GM21381 (cell line): Measurements from ENCODE around the gene DLG3.
"Not testable (repeated sequence)": the region's sequence is repeated elsewhere in the genome, so short reads cannot be mapped to it uniquely, and the experiment has no call there.

ENCODE experiments used
- ATAC-seq: cut with Tn5 transposase; IDR thresholded peaks from one replicate; pipeline ENCODE4 v1.9.1; 2021; ENCODE audit warnings: mild to moderate bottlenecking, moderate library complexity; ENCODE audit not compliant: unreplicated experiment

The DLG3 gene

DNA sequence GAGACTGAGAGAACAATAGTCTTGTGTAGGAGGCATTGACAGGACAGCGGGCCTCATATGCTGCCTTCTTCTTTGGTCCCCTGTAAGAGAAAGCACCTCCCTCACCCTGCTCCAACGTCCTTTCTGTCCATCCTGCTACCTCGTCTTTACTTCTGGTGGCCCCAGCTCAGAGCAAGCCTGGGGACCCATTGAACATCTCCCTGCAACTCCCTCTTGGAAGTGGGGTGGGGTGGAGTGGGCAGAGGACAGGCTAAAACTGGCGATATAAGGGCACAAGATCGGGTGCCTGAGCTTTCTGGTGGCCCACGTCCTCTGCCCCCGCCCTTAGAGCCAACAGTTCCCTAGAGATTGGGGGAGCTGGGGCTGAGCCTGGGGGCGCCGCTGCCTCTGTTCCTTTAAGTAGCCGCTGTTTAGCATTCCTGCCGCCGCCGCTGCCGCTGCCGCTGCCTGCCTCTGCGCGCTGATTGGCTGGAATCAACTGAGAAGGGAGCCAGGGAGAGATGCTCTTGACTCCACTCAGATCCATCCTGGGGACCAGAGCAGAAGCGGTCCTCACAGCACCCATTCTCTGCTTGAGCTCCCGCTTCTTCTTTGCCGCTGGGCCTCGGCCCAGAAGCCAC is at the start of gene DLG3:
Gene DLG3 (plus strand): TSS at position 510 of the 620 bp plus-strand sequence. CDS start 367 bp downstream, outside the sequence.
- ATAC-seq: no peak

DNA sequence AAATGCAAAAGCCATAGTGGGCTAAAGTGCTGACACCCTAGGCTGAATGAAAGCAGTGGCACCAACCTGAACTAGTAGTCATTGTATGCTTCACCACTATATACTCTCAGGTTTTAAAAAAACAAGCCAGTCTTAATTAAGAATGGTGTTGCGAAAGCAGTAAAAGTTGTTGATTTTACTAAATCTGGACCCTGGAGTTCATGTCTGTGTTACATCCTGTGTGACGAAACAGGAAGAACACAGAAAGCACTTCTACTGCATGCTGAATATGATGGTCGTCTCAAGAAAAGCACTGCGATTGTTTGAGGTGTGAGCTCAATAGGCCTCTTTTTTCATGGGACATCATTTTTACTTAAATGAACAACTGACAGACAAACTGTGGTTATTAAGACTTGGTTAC is 45.7 kb upstream of the DLG3 start:
- ATAC-seq: no peak

DNA sequence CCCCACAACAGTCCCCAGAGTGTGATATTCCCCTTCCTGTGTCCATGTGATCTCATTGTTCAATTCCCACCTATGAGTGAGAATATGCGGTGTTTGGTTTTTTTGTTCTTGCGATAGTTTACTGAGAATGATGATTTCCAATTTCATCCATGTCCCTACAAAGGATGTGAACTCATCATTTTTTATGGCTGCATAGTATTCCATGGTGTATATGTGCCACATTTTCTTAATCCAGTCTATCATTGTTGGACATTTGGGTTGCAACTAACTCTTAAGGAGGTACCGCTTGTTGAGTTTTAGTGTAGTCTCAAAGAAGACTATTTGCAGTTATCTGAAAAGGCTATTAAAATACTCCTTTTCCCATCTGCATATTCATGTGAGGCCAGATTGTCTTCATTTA is 44.5 kb upstream of the DLG3 start:
- ATAC-seq: not testable (repeated sequence)

DNA sequence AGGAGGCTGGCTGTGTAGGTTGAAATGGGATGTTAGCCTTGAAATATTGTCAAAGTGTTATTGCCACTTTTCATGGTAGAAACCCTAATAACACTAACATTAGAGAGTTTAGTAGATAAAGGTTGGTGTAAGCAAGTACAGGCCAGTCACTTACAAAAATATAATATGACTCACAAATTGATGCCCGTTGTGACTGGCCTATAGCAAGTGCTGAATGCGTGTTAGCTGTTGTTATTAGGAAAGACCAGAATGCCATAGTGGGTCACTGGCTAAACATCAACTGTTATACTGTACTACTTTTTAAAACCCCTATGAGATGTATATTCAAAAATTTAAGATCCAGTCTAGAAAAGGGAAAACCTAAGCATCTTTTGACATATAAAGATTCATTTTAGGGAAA is 41.9 kb upstream of the DLG3 start:
- no peak for ATAC-seq

DNA sequence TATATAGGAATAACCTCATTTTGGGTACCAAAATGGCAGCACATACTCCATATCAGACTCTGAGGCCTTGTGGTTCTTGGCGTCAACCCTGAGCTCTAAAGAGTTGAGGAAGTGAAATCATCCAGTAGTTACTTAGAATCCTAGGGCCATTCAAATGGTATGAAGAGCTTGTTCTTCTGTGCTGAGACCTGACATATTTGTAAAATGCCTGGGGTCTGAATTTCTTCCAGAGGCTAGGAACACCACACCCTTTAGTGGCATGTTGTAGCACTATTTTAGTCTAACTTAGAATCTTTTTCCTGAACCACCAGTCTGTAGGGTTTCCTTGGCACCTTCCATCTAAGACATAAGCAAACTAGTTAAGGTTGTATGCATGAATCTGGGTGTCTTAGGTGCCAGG is 39.6 kb upstream of the DLG3 start:
- ATAC-seq: no peak

DNA sequence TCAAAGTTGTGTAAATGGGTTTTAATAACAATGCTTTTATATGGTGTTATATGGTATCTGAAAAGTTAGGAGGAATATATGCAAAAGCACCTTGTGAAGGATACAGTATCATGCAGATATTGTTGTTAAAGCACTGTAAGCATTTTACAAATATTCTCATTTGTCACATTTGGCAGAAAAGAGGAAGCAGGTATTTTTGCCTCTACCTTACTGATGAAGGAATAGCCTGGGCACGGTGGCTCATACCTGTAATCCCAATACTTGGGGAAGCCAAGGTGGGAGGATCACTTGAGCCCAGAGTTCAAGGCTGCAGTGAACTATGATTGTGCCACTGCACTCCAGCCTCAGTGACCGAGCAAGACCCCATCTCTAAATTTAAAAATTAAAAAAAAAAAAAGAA is 33.7 kb upstream of the DLG3 start:
- ATAC-seq: no peak

DNA sequence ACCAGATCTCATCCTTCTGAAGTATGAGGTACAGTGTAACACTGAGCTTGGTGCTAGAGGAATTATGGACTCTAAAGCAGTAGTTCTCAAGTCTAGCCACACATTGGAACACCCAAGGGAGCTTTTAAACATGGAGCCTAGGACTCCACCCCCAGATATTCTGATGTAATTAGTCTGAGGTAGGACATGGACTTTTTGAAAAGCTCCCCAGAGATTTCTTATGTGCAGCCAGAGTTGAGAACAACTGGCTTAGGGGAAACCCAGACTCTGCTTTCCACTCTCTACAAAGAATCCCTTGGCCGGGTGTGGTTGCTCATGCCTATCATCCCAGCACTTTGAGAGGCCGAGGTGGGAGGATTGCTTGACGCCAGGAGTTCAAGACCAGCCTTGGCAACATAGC is 33.2 kb upstream of the DLG3 start:
- ATAC-seq: no peak

DNA sequence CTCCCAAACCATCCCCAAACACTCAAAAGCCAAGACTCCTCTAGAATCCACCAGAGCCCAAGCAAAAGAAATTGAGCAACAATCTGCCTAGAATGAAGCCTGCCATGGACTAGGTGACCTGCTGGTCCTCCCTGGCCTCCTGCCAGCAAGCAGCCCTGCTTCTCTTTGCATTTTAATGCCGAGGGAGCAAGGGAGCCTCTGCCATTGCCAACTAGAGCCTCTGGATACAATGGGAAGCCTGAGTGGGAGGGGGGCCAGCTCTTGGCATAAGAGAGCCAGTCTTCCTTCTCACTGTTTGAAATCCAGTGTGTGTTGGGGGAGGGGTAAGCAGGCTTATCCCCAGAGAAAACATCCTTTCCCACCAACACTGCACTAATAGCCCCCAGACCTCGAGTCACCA is 23.0 kb upstream of the DLG3 start:
- ATAC-seq: no peak

DNA sequence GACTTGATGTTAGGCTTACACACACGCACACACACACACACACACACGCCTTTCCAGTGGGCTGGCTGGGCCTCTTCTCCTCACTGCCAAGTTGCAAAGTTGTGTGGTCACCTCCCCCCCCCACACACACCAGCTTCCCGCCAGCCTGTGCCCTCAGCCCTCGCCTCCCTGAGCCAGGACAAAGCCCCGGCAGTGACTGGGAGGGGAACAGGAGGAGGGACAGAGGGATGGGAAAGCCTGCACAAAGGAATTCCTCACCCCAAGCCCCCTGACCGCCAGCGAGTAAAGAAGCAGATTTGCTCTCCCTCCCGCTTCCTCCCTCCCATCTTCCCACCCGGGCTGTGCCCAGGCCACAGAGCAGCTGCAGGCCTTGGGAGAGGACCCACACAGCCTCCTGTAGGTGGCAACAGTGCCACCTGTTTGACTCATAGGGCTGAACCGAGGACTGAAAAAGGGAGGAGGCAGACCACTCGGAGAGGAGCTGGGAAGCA is 21.7 kb upstream of the DLG3 start, which contains the start of gene GDPD2:
Gene GDPD2 (plus strand): TSS at position 464 of the 491 bp plus-strand sequence. CDS start 1,671 bp downstream, outside the sequence.
- ATAC-seq: no peak

DNA sequence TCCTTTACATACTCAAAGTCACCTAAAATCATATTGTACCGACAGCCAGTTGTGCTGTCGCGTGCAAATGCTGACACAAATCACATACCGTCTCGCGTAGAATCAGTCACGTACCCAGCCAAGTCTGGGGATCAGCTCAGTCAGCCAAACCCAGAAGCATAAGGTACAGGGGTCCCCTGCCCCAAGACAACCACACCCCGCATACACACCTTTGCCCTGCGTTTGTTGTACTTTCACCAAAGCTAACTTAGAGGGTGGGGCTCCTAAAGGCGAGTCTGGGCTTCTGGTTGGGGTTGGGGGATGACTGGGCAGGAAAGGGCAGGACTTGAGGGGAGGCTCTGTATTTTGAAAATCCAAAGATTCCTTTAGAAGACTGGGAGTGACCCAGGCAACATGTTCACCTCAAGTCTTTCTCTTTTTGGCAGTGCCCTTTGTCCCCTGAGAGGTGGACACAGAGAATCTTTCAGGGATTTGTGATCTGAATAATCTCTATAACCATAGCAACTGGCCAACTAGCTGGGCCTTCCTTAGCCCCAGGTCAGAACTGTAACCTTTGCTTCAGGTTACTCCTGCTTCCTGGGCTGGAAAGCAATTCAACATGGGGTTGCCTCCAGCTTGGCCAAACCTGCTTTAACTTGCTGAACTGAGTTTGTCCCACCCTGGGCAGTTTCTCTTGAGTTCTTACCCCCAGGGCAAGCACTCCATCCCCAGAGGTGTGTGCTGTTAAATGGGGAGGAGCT is 20.5 kb upstream of the DLG3 start:
- no peak for ATAC-seq

DNA sequence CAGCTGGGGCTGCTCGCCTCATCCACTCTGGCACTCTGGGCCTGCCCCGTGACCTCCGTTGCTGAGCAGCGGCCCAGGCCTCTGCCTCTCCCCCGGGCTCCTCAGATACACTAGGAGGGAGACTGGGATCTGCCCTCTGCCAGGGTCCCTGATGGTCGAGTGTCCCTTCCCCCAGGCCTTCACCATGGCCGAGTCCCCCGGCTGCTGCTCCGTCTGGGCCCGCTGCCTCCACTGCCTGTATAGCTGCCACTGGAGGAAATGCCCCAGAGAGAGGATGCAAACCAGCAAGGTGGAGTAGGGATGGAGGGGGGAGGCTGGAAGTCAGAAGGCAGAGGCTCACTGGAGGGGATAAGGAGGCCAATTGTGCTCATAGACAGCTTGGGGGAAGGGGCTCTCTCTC is 19.8 kb upstream of the DLG3 start:
- ATAC-seq: no peak

DNA sequence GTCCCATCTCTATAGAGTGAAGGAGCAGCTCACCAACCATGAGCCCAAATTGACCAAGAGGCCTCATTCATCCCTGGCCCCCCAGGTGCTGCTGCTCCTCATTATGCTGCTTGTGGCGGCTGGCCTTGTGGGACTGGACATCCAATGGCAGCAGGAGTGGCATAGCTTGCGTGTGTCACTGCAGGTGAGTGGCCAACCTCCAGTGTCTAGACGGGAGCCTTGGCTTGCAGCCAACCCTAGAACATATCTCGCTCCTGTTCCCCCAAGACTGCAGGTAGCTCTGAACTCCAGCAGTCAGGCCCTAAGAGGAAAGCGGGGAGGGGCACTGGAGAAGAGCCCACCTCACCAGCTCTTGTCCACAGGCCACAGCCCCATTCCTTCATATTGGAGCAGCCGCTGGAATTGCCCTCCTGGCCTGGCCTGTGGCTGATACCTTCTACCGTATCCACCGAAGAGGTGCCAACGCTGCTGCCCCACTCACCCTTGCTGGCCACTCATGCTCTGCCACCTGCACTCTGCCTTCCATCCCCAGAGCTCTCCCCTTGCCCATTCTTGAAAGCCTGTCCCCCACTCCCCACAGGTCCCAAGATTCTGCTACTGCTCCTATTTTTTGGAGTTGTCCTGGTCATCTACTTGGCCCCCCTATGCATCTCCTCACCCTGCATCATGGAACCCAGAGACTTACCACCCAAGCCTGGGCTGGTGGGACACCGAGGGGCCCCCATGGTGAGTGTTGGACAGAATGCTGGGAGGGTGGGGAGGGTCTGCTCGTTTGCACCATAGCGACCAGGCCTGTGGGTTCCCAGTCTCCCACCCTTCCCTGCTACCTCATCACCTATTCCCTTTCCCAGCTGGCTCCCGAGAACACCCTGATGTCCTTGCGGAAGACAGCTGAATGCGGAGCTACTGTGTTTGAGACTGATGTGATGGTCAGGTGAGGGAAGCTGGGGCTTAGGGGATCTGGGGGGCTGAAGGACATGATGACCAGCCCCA is 18.1 kb upstream of the DLG3 start:
- no peak for ATAC-seq

DNA sequence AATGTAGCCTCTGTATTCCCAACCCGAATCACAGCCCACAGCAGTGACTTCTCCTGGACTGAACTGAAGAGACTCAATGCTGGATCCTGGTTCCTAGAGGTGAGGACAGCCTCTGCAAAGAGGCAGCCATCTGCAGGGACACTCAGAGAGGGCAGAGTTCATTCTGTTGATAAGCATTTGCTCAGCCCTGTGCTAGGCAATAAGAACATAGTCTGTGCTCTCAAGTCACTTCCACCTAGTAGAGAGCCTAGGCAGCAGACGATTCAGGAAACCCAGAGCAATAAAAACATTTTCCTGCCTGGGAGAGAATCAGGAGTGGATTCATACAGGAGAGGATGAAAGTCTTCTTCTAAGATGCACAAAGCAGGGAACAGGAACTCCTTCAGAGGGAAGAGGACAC is 17.3 kb upstream of the DLG3 start:
- ATAC-seq: no peak

DNA sequence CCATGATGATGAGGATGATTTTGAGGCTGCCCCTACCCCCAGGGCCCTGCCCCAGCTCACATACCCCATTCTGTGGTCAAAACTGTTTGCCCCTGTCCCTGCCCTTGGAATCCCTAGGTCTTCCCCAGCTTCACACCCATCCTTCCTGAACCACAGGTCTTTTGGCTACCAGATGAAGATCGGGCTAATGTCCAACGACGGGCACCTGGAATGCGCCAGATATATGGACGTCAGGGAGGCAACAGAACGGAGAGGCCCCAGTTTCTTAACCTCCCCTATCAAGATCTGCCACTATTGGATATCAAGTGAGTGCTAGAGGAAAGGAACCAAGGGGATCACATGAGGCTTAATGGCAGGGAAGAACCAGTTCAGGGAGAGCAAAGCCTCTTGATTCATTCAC is 14.9 kb upstream of the DLG3 start:
- no peak for ATAC-seq

DNA sequence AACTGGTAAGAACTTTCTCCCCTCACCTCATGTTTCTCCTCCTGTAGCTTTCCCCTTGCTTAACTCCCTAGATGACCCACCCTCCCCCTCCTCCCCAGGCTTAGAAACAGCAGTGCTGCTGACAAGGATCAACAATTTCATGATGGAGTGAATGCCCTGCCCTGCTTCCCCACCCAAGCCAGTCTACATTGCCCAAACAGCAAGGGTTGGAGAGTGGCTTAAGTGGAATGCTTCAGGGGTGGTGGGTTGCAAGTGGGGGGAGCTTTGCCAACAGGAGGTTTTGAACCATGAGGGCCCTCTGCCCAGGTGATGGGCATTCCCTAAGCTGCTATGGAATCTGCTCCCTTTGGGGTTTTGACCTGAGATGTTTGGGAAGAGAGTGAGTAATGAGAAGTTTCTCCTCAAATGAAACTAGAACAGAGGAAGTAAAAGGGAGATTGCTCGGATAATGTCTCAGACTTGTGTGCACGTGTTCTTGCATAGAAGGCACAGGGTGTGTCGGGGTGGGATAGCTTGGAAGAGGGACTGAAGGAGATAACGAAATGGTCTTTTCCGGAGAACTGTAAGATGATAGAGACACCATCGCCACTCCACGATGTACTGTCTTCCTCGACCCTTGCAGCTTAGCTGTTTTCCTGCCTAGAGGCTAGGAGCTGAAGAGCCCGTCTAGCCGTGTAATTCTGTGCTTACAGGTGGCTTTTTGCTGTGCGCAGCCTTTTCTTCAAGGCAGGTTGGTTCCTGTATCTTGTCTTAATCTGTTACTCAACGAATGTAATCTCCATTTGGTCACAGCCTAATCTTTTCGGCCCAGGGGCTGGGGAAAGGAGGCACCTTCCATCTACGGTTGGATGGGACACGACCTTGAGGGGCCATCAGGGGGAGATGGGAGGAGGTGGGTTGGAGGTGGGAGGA is 11.4 kb upstream of the DLG3 start:
- ATAC-seq: no peak

DNA sequence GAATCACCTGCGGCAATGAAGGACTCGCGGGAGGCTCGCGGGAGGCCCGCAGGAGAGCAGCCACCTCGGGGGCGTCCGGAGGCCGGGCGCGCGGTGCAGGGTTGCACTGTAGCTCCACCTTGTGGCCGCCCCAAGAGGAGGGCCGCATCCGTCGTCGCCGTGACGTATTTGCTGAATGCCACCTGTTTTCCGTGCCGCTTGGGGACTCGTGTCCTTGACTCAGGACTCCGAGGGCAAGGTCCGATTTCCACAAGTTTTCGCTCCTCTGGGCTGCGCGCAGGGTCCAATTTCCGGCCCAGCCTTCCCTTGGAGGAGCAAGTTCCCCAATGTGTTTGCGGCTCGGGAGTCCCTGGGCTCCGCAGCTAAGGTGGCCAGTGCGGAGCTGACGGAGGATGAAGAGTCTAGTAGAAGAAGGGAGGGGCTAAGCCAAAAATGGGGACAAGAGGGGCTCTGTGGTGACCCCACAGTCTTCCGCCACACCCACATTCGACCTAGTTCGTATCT is 10.7 kb upstream of the DLG3 start:
- ATAC-seq: peak; percentile 68

DNA sequence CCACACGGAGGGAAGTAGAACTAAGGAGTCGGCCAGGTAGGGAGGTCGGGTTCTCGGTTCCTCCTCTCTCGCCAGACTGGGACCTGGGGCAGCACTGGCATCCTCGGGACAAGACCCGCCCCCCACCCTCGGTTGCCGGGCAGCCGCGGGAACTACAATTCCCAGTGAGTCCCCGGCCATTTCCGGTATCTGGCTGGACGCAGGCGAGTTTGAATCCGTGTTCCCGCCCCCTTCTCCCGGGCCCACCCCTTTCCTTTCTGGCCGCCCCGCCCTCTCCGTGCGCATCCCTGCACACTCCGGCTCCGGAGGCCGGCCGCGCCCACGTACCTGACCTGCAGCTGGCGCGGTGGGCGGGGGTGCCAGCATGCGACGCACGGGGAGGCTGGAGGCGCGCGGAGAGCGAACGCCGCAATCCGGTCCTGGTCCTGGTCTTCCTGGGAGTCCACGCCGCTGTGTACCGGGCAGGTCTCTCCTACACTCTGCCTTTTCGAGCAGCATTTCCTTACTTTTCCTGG is 10.2 kb upstream of the DLG3 start:
- ATAC-seq: peak; percentile 68

DNA sequence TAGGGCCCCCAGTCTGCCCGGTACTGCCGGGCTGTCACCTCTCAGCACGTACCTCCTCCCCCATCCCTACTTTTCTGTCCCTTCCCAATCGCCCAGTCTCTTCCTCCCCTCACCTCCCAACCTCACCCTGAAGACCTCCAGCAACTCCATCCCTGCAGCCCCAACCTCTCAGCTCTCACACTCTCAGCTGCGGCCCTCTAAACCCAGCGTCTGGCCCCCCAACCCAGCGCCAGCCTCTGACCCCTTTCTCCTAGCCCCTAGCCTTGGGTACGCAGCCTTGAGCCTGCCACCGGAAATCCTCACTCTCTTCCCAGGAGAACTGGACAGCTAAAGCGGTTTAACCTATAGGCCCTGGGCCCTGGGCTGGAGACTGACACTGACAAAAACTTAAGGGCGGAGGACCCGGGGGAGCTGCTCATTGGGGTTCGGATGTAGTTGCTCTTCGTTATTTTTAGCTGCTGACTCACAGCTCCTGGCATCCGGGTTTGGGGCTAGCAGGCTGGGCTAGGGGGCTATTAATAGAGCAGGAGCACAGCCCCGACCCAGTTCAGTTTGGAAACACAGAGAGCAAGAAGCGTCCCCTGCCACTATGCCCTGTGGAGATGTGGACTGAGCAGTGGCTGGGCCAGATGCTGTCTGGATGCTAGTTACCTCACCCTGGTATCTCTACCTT is 9.6 kb upstream of the DLG3 start:
- ATAC-seq: no peak

DNA sequence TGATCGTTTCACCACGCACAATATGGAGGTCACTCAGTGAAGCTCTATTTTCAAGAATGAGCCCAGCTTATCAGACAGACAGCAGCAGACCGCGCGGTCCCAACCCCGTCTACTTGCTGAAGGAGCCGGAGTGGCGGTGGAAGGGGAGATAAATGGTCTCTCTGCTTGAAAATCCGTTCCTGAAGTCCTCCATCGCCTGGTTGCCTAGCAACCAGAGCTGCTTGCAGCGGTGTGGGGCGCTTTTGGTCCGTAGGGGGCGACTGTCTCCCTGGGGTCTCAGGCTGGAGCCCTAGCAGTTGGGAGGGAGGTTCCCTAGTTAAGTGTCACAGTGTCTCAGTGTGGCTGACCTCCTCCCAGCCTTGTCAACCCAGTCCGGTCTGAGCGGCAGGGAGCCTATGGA is 8.3 kb upstream of the DLG3 start:
- ATAC-seq: no peak
